HuH-7.5 (cell line): ENCODE data around the gene RGS21.

Experiments used
- DNase-seq: peaks from one replicate; pipeline ENCODE4 v3.0.0; 2011; ENCODE audit warnings: low spot score

The RGS21 gene

GRCh38 chr1:192379554-192379953, 62.8 kb downstream of the RGS21 start:
- no peak for DNase-seq

- peak; percentile 1 for DNase-seq
These were observed 66.0 kb downstream of the RGS21 start for GRCh38 chr1:192382758-192383157.

- no peak for DNase-seq
These were observed 69.4 kb downstream of the RGS21 start for GRCh38 chr1:192386051-192386650.

- no peak for DNase-seq
These were observed 78.4 kb downstream of the RGS21 start for GRCh38 chr1:192395211-192395610.

GRCh38 chr1:192395895-192396294, 79.1 kb downstream of the RGS21 start:
- DNase-seq, result no peak

GRCh38 chr1:192399161-192399560, 82.4 kb downstream of the RGS21 start:
- DNase-seq, result no peak

GRCh38 chr1:192401825-192402224, 85.0 kb downstream of the RGS21 start:
- no peak for DNase-seq

- no peak for DNase-seq
These were observed 85.8 kb downstream of the RGS21 start for GRCh38 chr1:192402571-192402970.

GRCh38 chr1:192407206-192407605, 90.4 kb downstream of the RGS21 start:
- no peak for DNase-seq
